ENCODE results near the gene ARSB.
A peak's percentile ranks its signal among the peaks of the same experiment; 100 is the strongest.
"Not testable (repeated sequence)": the region's sequence is repeated elsewhere in the genome, so short reads cannot be mapped to it uniquely, and the experiment has no call there.

ARSB gene

DNA sequence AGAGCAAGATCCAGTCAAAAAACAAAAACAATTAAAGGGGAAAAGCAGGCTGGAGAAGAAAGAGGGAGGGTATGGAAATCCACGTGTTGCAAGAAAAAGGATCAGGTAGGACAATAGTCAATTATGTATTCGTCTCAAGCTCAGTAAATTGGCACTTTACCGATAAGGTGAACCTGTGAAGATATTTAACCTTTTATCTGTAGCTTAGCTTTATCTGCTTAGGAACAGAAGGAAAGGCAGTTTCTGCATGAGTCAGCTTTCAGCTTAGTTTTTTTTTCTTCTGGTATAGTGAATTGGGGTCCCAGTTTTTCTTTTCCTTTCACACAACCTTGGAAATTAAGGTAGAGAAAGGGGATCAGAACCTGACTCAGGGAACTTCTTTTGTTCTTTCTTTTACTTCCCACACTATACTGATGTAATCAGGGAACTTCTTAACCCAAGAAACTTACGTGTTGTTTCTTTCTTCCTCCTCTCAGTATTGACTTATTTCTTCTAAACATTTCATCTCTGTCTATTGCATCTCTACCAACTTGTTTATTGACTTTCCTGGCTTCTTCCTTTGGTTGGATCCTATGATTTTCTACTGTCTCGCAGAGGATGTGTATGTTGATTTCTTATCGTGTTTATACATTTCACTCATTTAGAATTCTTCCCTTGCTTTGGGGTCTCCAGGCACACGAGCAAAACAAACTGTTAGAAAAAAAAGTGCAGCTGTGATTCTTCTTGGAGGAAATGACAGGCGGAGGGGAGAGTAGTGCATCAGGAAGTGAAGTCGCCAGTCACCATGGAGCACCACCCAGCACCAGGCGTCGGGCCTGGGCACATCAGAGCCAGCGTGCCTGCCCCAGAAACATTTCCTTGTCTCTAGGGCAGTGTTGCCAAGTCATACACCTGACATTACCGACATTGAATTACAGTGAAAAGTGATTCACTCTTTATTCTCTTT, 213.6 kb downstream of the ARSB start:
- no peak for DNase-seq

DNA sequence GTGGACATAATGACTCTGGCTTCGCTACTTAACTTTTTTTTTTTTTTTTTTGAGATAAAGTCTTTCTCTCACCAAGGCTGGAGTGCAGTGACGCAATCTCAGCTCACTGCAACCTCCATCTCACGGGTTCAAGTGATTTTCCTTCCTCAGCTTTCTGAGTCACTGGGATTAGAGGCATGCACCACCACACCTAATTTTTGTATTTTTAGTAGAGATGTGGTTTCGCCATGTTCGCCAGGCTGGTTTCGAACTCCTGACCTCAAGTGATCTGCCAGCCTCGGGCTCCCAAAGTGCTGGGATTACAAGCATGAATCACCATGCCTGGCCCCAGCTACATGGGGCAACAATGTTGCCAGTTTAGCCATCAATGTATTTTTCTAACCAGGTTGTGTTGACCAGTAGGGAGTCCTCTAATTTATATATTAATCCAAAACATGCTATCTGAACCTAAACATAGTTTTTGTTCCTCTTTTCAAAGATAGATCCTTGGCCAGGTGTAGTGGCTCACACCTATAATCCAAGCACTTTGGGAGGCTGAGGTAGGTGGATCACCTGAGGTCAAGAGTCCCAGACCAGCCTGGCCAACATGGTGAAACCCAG, 216.2 kb downstream of the ARSB start:
- no peak for DNase-seq

DNA sequence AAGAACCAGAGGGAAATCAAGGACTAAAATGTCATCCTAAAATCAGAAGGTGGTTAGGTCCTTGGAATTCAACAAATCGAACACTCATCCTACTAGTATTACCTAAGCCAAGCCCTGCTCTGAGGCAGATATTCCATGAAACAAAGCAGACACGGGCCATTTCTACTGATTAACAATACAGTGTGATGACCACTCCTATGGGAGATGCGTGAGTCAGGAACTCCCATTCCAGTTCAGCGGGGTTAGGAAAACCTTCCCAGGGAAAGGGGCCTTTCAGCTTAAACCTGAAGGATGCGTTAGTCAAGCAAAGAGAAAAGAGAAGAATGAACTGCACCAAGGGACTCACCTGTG, 218.7 kb downstream of the ARSB start:
- no peak for DNase-seq

DNA sequence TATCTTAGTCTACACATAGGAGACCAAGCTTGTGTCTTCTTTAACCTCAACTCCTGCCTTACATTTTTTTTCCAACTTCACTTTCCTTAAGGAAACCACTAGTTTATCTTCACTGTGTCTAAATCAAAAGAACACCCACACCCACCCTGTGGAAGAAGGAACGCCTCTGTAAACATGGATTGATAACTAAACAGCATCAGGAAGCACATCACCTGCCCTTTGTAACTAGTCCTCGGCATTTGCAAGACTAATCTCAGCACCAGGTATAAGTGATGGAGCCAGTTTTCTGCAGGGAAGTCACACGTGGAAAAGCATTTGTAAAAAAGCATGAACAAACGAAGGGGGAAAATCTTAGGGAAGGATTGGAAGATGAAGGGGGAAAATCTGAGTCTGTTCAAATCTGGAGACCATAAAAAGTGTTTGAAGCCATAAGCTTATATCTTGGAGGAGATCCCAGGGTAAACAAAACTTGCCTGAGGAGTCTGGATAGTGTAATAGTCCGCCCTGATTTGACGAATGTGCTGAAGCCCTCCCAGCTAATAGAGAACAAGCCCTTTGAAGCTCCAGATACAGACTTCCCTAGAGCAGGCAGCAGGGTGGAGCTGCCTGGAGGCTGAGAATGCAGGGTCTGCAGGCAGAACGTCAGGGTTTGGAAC, 219.2 kb downstream of the ARSB start:
- DNase-seq = no peak

DNA sequence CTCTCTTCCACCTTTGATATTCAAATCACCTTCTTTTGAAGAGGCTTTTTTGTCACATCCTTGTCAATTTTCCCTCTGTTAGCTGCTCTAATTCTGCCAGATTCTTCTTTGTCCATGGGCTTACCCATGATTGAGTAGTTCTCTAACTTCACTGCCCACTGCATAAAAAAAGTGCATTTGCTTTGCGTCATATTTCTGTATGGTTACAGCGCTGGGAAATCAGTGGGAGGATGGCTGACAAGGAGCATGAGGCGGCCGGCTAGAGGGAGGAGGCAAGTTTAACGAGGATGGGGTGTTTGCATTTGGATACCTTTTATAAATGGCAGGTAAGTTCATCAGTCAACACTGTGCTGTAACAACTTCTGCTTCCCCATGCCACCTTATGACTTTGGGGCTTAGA, 220.0 kb downstream of the ARSB start:
- no peak for DNase-seq

DNA sequence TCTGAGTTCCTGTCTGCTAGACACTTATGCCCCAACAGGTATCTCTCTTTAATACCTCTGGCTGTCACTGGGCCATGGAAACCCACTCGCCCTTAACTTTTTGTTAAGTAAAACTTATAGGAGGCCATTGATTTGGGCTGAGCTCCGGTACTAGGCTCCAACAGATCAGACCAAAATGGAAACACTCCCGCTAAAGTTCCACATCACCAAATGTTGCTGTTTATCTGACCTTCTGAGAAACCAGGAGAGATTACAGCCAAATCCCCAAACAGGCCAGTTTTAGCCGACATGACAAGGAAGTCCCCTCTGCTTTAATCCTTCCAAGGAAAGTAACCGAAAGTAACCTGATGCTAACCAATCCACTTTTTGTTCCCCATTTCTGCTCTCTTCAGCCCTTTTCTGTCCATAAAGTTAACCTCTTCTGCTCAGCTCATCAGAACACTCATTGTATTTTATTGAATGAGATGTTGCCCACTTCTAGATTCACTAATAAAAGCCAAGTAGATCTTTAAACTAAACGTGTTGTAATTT, 221.4 kb downstream of the ARSB start:
- no peak for DNase-seq

DNA sequence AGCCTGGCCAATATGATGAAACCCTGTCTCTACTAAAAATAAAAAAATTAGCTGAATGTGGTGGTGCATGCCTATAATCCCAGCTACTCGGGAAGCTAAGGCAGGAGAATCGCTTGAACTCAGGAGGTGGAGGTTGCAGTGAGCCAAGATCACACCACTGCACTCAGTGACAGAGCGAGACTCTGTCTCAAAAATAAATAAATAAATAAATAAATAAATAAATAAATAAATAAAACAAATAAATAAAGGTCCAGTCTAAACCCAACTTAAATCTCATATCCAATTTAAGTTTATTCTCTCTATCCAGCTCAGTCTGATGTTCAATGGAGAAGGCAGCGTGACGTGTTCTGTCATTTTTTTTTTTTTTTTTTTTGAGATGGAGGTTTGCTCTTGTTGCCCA, 222.4 kb downstream of the ARSB start:
- DNase-seq = not testable (repeated sequence)

DNA sequence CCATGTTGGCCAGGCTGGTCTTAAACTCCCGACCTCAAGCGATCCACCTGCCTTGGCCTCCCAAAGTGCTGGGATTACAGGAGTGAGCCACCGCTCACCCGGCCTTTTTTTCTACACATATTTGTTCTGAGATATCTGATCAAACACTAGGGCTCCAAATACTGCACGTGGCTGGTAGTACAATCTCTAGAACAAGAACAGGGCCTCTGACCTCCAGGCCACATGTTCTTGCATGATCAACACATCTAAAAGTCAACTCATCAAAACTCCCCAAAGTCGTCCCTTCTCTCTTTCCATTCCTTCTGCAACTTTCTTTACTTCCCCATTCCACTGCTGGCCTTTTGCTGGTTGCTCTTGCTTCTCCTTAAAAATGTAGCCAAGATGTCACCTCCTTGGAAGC, 223.3 kb downstream of the ARSB start:
- DNase-seq = no peak

DNA sequence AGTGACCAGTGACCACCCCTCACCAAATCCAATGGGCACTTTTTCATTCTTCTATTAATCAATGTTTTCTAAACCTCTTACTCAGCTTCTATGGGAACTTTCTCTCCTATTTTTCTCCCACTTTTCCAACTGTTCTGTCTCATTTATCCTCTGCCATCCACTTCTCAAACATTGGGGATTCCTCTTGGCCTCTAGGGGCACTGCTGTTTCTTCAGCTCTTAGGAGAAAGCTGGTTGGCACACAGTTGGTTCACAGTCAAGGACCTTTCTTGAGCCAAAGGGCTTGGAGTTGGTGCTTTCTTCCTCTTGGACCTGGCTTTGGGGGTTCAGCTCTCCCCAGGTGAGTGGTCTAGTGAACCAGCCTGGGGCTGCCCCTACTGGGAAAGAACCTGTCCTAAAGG, 224.3 kb downstream of the ARSB start:
- DNase-seq = no peak

DNA sequence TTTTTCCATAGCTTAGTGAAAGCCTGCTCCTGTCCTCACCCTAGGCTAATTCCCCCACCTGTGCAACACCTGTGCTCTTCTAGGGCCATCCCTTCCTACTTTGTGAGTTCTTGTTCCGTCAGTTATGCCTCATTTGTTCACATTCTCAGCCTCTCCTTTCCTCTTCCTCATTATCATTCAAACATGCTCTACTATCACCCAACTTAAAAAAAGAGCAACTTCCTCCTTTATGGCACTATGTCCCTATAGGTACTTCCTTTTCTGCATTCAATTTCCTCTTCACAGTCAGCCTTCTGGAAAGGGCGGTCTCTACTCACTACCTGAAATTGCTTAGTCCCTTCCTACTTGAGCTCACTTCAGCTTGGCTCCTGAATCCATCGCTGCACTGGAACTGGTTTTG, 224.7 kb downstream of the ARSB start:
- no peak for DNase-seq

DNA sequence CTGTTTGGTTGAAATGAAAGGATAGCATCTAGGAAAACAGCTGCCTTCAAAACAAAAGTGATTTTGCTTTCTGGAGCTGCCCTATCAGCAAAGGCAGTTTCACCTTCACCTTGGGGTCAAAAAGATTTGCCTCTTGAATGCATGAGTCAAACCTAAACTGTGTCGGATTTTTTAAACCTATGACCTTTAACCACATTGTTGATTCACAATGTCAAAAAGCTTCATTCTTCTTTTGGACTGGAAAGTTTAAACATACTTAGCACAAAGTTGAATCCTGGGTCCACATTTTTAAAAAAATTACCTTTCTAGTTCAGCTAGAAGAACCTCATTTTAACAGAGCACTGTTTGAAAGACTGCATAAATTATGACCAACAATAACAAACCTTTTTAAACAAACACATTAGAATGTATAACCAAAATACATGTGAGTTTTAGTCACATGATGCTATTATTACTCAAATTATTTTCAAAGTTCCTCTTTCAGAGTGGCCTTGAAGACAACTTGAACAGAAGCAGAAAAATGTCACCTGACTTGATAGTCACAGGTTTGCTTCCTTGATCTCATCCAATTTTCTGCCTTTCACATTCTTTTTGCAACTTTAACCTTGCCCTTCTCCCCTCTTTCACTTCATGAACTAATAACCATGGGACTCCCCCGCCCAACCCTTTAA, 226.8 kb downstream of the ARSB start:
- DNase-seq = no peak

DNA sequence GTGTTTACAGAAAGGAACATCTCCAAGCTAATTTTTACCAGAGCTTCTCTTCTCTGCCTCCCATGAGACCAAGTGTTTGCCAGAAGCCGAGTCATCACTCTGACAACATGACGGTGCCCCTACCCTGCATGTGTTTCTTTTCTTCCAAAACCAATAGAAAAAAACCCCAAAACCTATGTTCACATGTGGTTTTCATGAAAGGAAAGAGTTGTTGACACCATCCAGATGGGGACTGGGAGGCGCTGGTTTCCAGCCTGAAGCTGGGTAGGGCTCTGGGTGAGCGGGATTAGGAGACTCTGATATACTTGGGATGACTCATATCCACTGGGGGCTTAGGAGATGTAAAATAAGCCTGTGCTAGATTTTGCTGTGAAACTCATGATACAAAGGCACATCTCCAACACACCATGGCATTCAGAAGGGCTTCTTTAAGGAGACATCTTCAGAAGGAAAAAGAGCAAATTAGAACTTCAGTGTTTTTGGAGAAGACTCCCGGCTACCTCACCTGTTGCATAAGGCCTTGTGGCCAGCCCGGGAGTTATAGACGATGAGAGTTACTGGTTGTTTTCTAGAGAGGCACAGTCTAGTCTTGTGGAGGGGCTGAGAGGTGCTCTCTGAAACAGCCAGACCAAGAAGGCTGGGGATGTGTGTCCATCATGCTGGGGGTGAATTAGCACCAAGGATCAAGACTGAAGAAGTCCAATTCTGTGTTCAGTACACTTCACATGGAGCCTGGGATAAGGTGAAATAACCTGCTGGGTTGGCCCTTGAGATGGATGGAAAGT, 227.6 kb downstream of the ARSB start:
- DNase-seq = no peak

DNA sequence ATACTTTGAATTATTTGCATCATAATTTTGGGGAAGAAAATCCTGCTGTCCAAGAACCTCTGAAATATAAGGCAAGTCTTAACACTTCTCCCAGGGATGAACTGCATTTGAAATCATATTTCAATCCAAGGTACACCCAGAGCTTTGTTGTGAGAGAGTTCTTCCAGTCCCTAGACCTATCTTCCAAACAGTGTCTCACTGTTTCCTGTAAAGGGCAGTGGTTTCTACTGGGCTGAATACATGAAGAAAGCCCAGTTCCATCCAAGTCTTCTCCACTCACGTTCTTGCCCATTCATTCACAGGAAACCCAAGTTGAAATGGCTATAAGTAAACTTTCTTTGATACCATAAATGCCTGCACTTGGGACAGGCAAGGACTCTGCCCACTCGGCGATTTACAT, 228.3 kb downstream of the ARSB start:
- no peak for DNase-seq

DNA sequence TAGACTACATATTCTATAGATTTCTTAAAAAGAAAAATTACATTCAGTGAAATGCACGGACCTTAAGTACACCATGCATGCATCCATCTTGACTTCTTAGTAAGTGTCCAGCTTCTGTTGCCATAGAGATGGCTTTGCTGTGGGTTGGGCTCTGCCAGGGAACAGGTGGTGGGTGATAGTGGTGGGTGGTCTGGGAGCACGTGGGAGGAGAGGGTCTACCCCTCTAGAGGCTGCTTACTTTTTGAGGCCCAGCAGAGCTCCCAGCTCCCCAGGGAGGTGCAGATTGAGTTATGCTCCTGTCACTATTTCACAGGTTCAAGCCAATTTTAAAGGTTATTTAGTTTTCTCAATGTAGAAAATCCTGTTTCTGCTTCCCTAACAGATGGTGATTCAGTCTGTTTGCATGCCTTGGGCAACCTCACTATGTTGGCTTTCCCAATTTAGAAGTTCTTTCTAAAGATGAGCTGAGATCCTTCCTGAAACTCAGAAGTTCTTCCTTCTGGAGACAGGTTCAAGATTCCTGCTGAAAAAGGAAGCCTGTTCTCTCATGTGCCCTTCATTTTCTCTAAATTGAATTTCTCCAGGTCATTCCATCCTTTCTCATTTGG, 229.2 kb downstream of the ARSB start:
- no peak for DNase-seq

DNA sequence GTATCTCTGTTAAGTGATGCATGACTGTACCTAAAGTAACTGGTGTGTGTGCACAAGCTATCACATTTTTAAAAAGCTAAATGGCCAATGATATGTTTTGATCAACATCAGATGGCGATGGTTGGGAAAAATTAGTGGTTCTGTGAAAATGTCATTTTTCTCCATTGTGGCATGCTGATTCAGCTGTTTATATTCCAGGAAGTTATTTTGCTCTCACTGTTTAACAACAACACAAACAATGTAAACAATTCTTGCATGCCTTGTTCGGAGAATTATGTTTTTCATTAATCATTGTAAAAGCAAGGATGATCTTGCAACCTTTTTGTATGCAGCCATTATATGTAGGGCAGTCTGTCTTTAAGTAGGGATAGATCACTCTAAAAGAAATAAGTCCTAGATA, 230.5 kb downstream of the ARSB start:
- DNase-seq = no peak

DNA sequence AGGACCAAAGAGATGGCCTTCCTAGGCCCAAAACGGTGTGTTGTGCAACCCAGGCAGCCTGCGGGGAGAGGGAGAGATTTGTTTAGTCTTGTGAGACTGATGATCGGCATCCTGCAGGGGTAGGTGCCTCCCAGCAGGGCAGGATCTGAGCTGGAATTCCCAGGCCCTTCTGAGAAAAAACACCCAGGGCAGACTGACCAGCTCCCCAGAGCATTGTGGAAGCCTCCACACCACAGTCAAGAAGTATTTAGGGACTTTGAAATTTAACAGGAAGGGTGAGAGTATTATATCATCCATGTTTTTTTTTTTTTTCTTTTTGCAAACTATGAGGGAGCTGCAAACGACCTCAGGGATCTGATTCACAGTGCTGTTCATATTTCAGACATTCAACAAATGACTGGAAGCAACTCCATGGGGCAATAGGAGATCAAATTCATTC, 232.0 kb downstream of the ARSB start:
- no peak for DNase-seq

DNA sequence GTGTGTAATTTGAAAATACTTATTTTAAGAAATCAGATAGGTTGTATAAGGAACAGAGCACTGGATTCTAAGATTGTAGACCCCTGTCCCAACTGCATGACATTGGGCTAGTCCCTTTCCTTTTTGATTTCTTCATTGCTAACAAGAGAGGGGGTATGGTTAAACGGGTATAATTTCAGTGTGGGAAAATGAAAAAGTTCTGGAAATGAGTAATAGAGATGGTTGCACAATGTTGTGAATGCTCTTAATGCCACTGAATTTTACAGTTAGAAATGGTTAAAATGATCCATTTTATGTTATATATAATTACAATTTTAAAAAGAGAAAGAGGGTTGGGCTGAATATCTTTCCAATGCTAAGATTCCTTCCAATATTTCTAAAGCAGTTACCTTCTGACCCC, 233.2 kb downstream of the ARSB start:
- no peak for DNase-seq

DNA sequence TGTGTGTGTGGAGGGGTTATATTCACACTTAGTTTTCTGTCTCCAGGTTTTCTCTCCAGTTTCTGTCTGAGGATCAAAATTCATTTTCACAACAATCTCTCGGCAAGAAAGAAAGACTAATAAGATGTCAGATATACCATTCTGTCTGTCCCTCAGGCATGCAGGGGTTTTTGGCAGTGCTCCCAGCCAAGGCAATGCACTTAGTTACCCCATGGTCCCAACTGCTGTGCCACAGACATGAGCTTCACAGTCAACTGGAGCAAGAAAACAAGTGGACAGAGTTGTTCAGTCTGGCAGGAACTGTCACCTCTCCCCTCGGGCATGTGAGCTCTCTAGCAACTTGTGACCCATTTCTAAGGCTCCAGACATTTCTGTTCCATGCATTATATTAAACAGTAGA, 234.8 kb downstream of the ARSB start:
- peak; percentile 8 for DNase-seq

DNA sequence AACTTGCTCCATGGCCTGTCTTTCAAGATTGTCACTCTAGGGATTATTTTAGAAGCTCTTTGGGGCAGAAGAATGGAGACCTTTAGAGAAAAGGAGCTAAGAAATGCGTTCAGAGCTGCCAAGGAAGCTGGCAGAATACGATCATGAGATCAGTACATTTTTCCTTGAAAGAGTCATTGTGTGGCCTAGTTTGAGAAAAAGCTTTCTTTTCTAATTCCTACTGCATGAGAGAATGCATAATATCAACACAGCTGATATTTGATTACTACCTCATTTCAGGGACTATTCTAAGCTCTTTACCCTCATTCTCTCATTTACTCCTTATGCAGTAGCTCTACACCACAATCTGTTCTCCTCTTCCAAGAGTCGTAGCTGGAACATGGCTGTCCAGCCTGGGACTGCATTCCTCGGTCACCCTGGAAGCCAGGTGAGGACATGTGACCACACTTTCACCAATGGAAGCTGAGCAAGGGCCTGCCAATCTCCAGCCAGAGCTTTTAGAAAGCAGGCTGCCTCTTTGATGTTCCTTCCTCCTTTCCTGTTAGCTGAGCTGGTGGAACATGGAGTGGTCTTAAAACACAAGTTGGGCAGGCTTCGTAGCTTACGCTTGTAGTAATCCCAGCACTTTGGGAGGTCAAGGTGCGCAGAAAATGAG, 237.3 kb downstream of the ARSB start:
- no peak for DNase-seq

DNA sequence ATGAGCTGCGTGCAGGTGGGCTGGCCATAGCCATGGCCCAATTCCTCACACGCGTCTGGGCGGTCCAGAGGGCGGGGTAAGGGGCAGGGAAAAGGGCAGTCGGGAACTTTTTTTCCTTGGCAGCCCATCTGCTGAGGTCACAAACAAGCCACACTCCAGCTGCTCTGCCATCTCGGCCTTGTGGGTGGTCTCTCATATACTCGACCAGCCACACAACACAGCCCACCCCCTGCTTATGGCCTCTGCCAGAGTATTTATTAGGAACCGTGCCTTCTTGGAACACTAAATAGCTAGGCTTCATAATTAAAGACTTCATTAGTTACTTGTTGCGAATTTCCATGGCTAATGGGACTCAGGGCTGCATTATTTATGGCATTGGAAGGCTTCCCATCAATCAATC, 238.1 kb downstream of the ARSB start:
- DNase-seq = peak; percentile 63

DNA sequence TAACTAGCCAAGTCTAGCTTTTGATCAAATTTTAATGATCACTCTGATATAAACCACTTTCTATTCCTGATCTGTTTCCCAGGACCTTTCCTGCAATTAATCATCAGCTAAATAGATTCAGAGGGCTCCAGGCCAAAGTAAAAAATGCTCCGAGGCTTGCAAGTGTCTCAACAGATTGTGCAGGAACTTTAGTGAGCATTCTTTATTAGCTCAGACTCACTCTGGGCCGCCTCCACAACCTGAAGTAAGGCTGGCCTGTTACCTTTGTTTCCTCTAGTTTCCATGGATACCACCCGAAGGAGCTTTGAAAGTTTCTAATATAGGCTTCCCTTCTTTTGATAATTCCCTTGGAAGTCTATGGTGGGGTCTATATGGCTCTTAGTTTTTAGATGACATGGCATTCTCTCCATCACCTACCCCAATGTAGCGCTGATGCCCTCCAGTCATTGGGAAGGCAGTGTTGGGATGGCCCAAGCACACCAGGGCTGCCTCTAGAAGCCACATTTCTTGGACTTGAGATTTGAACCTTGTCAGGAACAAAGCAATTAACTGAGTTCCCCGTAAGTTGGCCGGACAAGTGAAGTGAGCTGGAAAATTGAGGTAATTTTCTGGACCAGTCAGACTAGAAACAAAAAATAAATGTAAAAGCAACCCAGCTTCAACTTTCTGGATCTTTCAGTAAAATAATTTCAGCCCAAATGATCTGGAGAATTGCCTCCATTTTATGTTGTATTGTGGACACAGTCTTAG, 238.9 kb downstream of the ARSB start:
- no peak for DNase-seq

Measured in NCI-H69 (cell line).